HG03025 (cell line): ENCODE data around the gene TAGAP.

ENCODE experiments used
- ATAC-seq: cut with Tn5 transposase; IDR thresholded peaks from one replicate; pipeline ENCODE4 v1.9.1; 2021; ENCODE audit warnings: mild to moderate bottlenecking, moderate library complexity; ENCODE audit not compliant: unreplicated experiment, low FRiP score

Gene TAGAP

DNA sequence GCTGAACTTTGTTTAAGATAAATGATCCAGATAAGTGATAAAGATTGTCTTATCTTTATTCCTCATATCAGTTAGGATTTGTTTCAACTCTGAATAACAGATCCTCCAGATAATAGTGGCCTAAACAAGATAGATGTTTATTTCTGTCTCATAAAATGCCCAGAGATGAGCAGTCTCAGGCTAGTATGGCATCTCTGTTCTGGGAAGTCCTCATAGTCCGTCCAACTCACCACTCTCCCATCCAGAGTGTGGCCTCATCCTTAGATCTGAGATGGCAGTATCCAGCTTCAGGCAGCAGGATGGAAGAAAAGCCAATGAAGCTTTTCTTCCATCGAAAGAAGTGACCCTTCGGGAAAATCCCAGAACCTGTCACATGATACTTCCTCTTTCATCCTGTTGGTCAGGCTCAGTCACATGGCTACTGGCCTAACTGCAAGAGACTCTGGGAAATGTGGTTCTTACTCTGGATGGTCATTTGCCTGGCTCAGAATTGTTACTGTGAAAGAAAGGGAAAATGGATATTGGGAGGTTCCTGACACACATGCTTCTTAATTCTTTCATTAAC lies 29.4 kb upstream of the TAGAP start:
- no peak for ATAC-seq

DNA sequence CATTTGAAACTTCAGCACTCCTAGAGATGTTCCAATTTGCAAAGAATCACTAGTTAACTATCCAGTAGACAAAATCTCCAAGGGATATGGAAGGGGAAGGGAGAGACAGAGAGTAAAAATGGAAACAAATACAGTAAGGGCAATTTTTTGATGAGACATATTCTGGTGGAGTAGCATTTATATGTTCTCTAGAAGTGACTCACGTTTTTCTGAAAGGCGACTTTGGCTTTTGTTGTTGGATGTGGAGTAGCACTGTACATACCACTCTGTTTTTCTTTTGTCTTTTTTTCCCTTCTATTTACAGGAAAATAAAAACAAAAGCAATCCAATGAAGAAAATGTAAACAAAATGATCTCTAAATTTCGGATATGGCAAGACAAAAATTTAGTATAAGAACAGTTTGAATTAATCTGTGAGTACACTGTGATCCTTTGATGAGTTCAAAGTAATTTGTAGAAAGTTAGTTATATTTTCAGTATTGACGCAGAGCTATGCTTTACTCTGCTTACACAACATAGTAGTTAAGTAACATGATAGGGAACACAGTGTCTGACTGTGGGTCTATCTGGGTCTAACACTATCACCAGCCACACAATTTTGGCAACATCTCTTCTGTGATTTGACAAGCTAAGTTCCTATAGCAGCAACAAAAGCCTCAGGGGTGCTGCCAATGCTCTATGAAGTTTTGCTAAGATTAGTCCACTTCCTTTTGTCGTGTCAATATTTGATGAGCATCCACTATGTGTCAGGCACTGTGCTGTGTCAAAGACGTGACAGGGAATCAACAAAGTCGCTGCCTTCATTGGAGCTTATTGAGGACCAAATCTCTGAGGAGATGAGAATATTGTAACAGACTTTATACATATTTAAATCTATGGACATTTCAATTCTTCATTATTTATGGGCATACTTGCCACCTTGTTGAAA lies 27.3 kb upstream of the TAGAP start:
- no peak for ATAC-seq

DNA sequence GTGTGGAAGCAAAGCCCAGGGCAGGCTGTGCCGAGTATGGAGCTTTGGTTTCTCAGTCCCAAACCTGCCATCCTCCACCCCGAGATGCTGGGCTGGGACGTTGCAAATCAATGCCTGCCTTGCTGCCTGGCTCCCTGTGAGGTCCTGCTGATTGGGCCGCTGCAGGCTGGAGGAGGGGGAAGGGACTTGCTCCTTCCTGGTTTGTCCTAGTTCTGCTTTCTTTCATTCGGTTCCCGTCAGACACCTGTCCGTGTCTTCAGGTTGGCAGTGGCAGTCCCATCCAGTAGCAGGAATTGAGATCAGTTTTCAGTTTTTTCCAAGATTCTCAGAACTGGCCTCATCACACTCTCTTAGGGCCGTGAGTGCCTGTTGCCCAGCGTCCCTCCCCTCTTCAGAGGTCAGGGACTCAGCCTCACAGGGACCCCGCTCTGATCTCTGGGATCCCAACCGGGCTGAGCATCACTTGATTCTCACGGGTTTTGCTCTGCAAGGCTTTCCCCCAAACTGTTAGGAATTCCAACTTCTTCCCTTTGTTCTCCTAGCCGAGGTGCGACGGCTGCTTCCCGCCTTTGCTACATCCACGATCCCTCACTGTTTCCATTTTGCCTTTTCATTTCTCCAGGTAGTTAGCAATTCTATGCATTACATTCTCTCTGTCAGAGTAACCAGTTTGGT lies 24.2 kb upstream of the TAGAP start:
- no peak for ATAC-seq

DNA sequence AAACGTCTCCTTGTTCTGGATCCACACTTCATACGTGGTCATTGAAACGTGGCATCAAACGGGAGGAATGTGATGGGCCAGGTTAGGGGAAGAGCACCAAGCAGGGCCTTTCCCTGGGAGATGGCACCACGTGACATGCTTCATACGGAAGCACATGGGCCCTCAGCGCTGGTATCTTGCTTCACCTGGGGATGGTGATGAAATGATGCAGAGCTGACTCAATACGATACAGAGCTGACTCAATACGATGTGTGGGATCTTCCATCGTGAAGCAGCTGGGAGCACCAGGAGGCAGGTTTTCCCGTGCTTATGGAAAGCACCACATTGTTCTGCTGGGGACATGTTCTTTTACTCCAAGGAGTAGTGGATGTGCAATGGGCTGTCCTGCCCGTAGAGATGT lies 22.5 kb upstream of the TAGAP start:
- no peak for ATAC-seq

GRCh38 chr6:159066483-159066882 lies 21.7 kb upstream of the TAGAP start:
- no peak for ATAC-seq

DNA sequence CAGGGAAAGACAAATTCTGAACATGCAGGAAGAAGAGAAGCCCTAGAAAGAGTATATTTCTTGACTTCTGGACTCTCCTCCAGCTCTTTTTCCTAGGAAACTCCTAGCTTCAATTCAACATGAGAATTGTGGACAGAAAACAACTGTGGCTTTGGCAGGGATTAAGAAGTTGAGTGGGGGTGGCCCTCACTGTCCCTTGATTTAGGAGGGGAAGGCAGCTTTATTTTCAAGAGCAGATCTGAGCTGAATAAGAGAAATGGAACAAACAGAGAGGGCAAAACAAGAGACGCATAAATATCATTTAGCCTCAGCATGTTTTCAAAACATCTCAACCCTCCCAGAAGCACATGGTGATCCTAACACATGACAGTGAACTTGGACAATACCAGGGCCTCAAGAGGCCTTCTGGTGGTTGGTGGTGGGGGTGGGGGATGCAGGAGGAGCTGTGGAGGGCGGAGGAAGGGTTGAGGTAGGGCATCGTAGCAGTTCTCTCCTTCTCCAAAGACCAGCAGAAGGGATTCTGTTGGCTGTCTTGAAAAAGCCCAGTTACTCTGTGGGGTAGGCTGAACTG lies 21.1 kb upstream of the TAGAP start:
- no peak for ATAC-seq

- no peak for ATAC-seq
Measured at GRCh38 chr6:159065091-159065490, 20.3 kb upstream of the TAGAP start.

DNA sequence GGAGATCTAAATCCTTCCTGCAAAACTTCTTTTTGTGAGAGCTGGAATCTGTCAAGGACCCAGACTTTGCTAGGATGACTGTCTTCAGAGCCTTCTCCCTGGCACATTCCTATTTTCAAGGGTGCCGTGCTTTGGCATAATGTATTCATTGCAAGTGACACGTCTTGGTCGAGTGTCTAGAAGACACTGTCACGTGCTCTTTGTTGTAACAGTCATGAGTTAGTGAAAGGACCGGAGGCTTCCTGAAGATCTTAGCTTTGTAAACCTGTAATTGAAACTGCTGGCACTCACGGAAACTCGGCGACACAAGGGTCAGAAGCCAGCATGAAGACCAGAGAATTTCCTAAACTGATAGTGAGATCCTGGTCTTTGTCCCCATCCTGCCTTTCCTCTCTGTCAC lies 19.7 kb upstream of the TAGAP start:
- ATAC-seq, result no peak

- no peak for ATAC-seq
Measured at GRCh38 chr6:159063549-159063948, 18.8 kb upstream of the TAGAP start.

DNA sequence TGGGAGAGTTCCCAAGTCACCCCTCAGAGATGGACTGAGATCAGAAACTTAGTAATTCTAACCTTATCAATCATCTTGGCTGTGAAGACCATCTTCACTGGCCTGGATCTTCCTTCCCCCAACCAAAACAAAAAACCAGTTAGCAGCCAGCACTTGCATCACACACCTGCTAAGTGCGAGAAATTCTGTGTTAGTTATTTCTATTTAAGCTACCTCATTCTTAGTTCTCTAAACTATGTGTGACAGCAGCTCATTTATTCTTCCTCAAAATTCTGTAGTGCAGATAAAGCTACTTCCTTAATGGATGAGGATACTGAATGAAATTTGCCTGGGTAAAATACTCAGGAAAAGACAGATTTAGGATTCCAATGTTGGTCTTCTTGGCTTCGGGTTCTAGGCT lies 18.2 kb upstream of the TAGAP start:
- no peak for ATAC-seq

- peak; percentile 45 for ATAC-seq
Measured at GRCh38 chr6:159062564-159062945, 17.8 kb upstream of the TAGAP start.

GRCh38 chr6:159061805-159062563 lies 17.2 kb upstream of the TAGAP start:
- peak; percentile 54 for ATAC-seq

- no peak for ATAC-seq
Measured at GRCh38 chr6:159061146-159061545, 16.4 kb upstream of the TAGAP start.

- ATAC-seq, result no peak
Measured at GRCh38 chr6:159059885-159060506, 15.2 kb upstream of the TAGAP start.

DNA sequence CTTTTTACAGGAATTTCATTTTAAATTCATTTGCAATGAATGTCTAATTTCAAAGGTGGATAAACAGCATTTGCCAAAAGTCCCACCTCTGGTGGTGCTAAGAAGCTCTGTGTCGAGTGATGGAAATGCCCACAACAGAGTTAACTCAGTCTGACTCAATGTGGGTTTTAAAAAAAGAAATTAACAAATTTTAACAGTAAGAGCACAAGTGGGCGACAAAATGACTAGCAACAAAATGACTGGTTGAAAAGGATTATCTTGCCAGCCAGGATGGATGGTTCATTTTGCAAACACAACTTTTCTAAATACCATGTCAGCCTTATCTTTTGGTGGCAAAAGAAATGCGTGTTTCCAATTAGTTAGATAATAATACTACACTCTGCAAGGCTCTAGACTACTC lies 14.3 kb upstream of the TAGAP start:
- no peak for ATAC-seq

- ATAC-seq, result no peak
Measured at GRCh38 chr6:159056899-159057298, 12.1 kb upstream of the TAGAP start.

- no peak for ATAC-seq
Measured at GRCh38 chr6:159056432-159056831, 11.6 kb upstream of the TAGAP start.

- ATAC-seq, result no peak
Measured at GRCh38 chr6:159056003-159056402, 11.2 kb upstream of the TAGAP start.

GRCh38 chr6:159053781-159054398 lies 9.1 kb upstream of the TAGAP start:
- no peak for ATAC-seq

DNA sequence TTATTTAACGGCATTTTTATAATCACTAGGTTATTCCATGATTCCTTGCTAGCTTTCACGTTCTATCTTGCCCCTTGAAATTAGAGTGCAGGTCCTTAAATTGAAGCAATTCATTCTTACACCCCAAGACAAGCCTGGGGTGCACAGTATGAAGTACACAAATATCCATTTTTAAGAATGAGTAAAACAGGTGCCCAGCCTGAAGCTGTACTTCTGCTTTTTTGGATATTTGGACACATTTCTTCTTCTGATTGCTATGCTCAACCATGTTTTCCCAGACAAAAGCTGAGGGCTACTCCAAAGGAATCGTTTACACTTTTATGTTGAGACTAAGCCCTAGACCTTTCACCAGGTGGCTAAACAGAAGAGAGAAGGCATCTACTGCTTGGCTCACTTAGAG lies 7.9 kb upstream of the TAGAP start:
- no peak for ATAC-seq
